Smooth muscle cell (in vitro differentiated cells): ENCODE data around the gene KIRREL3. TPM values are rescaled to one million over a fixed set of nuclear protein-coding genes. Genes with fewer than 3 reads are reported as not detected.

ENCODE experiments used
- DNase-seq: peaks from one replicate; lab custom pipeline; 2025; ENCODE audit not compliant: unreplicated experiment; lab: John Stamatoyannopoulos, UW
- H2AFZ ChIP-seq: fragments of 200-600 bp; sonication (generic); 2 replicates; pipeline ENCODE4 v1.6.0; 2016; ENCODE audit warnings: antibody characterized with exemption, low read depth, mild to moderate bottlenecking
- H3F3A ChIP-seq: fragments of 200-600 bp; sonication (generic); 2 replicates; pipeline ENCODE4 v1.6.0; 2017; ENCODE audit warnings: antibody characterized with exemption, low read depth
- H3K27ac ChIP-seq: fragments of 200-600 bp; sonication (generic); 2 replicates; pipeline ENCODE4 v1.5.1; 2016; ENCODE audit warnings: low read depth, mild to moderate bottlenecking
- H3K27me3 ChIP-seq: fragments of 200-600 bp; sonication (generic); 2 replicates; pipeline ENCODE4 v1.6.1; 2016; ENCODE audit warnings: low read depth, mild to moderate bottlenecking
- H3K36me3 ChIP-seq: fragments of 200-600 bp; sonication (generic); 2 replicates; pipeline ENCODE4 v1.5.1; 2016; ENCODE audit warnings: low read depth
- H3K4me1 ChIP-seq: fragments of 200-600 bp; sonication (generic); 2 replicates; pipeline ENCODE4 v1.5.1; 2016; ENCODE audit warnings: low read depth
- H3K4me2 ChIP-seq: fragments of 200-600 bp; sonication (generic); 2 replicates; pipeline ENCODE4 v1.6.0; 2016; ENCODE audit warnings: mild to moderate bottlenecking
- H3K4me3 ChIP-seq: fragments of 200-600 bp; sonication (generic); 2 replicates; pipeline ENCODE4 v1.5.1; 2016; ENCODE audit warnings: mild to moderate bottlenecking
- H3K79me2 ChIP-seq: fragments of 200-600 bp; sonication (generic); 2 replicates; pipeline ENCODE4 v1.6.0; 2016; ENCODE audit warnings: low read depth, mild to moderate bottlenecking
- H3K9ac ChIP-seq: fragments of 200-600 bp; sonication (generic); 2 replicates; pipeline ENCODE4 v1.6.0; 2016; ENCODE audit warnings: low read depth
- H3K9me3 ChIP-seq: fragments of 200-600 bp; sonication (generic); replicated peaks from 2 replicates; pipeline ENCODE4 v1.5.1; 2016; ENCODE audit warnings: low read depth
- H4K20me1 ChIP-seq: fragments of 200-600 bp; sonication (generic); 2 replicates; pipeline ENCODE4 v1.6.0; 2016; ENCODE audit warnings: low read depth
- CTCF ChIP-seq: fragments of 200-600 bp; sonication (generic); IDR thresholded peaks from 2 replicates; pipeline ENCODE4 v1.5.1; 2017; ENCODE audit warnings: borderline replicate concordance, mild to moderate bottlenecking, antibody characterized with exemption; ENCODE audit not compliant: insufficient read depth, poor library complexity, severe bottlenecking
- WGBS: methylation state at CpG from one replicate; pipeline ENCODE4 v1.1.7; 2016; ENCODE audit warnings: low lambda C conversion rate; 5-methylcytosine and 5-hydroxymethylcytosine counted together
- polyA plus RNA-seq: library from polyadenylated mRNA; unstranded; fragments of >200 nt; fragmentation: Nextera tagmentation; extraction: Ambion mirVana; gene quantifications from 2 replicates; pipeline ENCODE4 v1.2.1, GENCODE V29; 2016
- total RNA-seq: library from RNA; depleted of rRNA; stranded (reverse); fragments of >200 nt; gene quantifications from 2 replicates; pipeline ENCODE4 v1.2.3, GENCODE V29; 2014

The KIRREL3 gene
- total and polyA plus RNA-seq, 2 experiments from 2014 or later: 1.2 TPM; not detected in 1

- peaks cover 3% of the 10 kb centered on the region for H3K27me3 ChIP-seq
- no peak overlapping the region for H3K9ac ChIP-seq
- no peak overlapping the region for H2AFZ ChIP-seq
- no peaks in the 10 kb centered on the region for H3K36me3 ChIP-seq
- no peaks in the 10 kb centered on the region for H4K20me1 ChIP-seq
- no peak for TF ChIP-seq CTCF
- peaks cover 13% of the 10 kb centered on the region for H3K4me1 ChIP-seq
- H3K9me3 ChIP-seq: no peaks in the 10 kb centered on the region
- H3K4me3 ChIP-seq: no peak overlapping the region
- 63% methylated on average over 4 of the region's 4 CpGs for WGBS
- no peak for DNase-seq
- H3F3A ChIP-seq: no peaks in the 10 kb centered on the region
- no peak overlapping the region for H3K4me2 ChIP-seq
- no peaks in the 10 kb centered on the region for H3K79me2 ChIP-seq
- no peak overlapping the region for H3K27ac ChIP-seq
Measured at GRCh38 chr11:126815111-126815510, 185.5 kb downstream of the KIRREL3 start.

- Histone ChIP-seq H3K4me3 (no peak overlapping the region), H3K79me2 (no peaks in the 10 kb centered on the region), H3K27ac (no peak overlapping the region), H3K4me1 (no peaks in the 10 kb centered on the region), H3K9me3 (no peaks in the 10 kb centered on the region), H3F3A (no peaks in the 10 kb centered on the region), H3K27me3 (peaks cover 3% of the 10 kb centered on the region), H3K36me3 (no peaks in the 10 kb centered on the region), H3K4me2 (no peak overlapping the region), H4K20me1 (no peaks in the 10 kb centered on the region), H3K9ac (no peak overlapping the region), H2AFZ (no peak overlapping the region)
- DNase-seq: no peak
- 66% methylated on average over 7 of the region's 7 CpGs for WGBS
- no peak for TF ChIP-seq CTCF
Measured at GRCh38 chr11:126810776-126811175, 189.8 kb downstream of the KIRREL3 start.

GRCh38 chr11:126809514-126810289, 190.9 kb downstream of the KIRREL3 start:
- 68% methylated on average over 6 of the region's 6 CpGs for WGBS
- no peak for TF ChIP-seq CTCF
- H3K27me3 ChIP-seq: peaks cover 14% of the 10 kb centered on the region
- H3K9me3 ChIP-seq: no peaks in the 10 kb centered on the region
- H2AFZ ChIP-seq: no peak overlapping the region
- no peak overlapping the region for H3K4me2 ChIP-seq
- H3K4me1 ChIP-seq: no peaks in the 10 kb centered on the region
- H3K27ac ChIP-seq: no peak overlapping the region
- DNase-seq: no peak
- H3K36me3 ChIP-seq: no peaks in the 10 kb centered on the region
- H3F3A ChIP-seq: no peaks in the 10 kb centered on the region
- no peaks in the 10 kb centered on the region for H3K79me2 ChIP-seq
- H3K4me3 ChIP-seq: no peak overlapping the region
- H4K20me1 ChIP-seq: no peaks in the 10 kb centered on the region
- H3K9ac ChIP-seq: no peak overlapping the region

GRCh38 chr11:126808836-126809235, 191.7 kb downstream of the KIRREL3 start:
- 67% methylated on average over 2 of the region's 2 CpGs for WGBS
- no peak overlapping the region for H3K9ac ChIP-seq
- no peak for DNase-seq

More at GRCh38 chr11:126808836-126809235, 191.7 kb downstream of the KIRREL3 start:
- no peak overlapping the region for H3K4me2 ChIP-seq
- no peak for TF ChIP-seq CTCF
- H3K4me3 ChIP-seq: no peak overlapping the region
- H3K27ac ChIP-seq: no peak overlapping the region
- H4K20me1 ChIP-seq: no peaks in the 10 kb centered on the region
- H3K27me3 ChIP-seq: peaks cover 22% of the 10 kb centered on the region
- no peak overlapping the region for H2AFZ ChIP-seq
- no peaks in the 10 kb centered on the region for H3F3A ChIP-seq
- no peaks in the 10 kb centered on the region for H3K4me1 ChIP-seq
- H3K79me2 ChIP-seq: no peaks in the 10 kb centered on the region
- H3K36me3 ChIP-seq: no peaks in the 10 kb centered on the region
- H3K9me3 ChIP-seq: no peaks in the 10 kb centered on the region
